SU-DHL-6 (cell line): ENCODE results near the gene HSD17B4.

ENCODE experiments used
- EZH2phosphoT487 ChIP-seq: fragments of 200-600 bp; sonication (generic), shearing (Covaris generic); conservative IDR thresholded peaks from 2 replicates; pipeline ENCODE4 v1.6.1; 2018; ENCODE audit warnings: mild to moderate bottlenecking, antibody characterized with exemption, low read length, moderate library complexity, mixed read lengths
- TF ChIP-seq, protein P1 (sequence below): fragments of 200-600 bp; sonication (generic); IDR thresholded peaks from one replicate; pipeline ENCODE4 v1.5.1; 2017; ENCODE audit warnings: antibody characterized with exemption, mild to moderate bottlenecking, low read length, moderate library complexity; ENCODE audit not compliant: insufficient read depth, poor library complexity, severe bottlenecking

DNA sequence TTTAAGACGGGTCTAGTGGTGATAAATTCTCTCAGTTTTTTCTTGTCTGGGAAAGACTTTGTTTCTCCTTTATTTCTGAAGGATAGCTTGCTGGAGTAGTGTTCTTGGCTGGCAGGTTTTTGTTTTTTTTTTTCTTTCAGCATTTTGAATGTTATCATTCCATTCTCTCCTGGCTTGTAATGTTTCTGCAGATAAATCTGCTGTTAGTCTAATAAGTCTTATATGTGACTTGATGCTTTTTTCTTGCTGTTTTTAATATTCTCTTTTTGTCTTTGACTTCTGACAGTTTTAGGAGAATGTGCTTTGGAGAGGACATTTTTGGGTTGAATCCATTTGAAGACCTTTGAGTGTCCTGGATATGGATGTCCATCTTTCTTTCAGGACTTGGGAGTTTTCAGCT lies 16.0 kb downstream of the HSD17B4 start:
- TF ChIP-seq, protein P1, sequence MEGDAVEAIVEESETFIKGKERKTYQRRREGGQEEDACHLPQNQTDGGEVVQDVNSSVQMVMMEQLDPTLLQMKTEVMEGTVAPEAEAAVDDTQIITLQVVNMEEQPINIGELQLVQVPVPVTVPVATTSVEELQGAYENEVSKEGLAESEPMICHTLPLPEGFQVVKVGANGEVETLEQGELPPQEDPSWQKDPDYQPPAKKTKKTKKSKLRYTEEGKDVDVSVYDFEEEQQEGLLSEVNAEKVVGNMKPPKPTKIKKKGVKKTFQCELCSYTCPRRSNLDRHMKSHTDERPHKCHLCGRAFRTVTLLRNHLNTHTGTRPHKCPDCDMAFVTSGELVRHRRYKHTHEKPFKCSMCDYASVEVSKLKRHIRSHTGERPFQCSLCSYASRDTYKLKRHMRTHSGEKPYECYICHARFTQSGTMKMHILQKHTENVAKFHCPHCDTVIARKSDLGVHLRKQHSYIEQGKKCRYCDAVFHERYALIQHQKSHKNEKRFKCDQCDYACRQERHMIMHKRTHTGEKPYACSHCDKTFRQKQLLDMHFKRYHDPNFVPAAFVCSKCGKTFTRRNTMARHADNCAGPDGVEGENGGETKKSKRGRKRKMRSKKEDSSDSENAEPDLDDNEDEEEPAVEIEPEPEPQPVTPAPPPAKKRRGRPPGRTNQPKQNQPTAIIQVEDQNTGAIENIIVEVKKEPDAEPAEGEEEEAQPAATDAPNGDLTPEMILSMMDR: no peak
- TF ChIP-seq EZH2phosphoT487: no peak
